Smooth muscle cell (in vitro differentiated cells): ENCODE results near the gene CLBA1. TPM values are rescaled to one million over a fixed set of nuclear protein-coding genes. Genes with fewer than 3 reads are reported as not detected.
A peak's percentile ranks its signal among the peaks of the same experiment; 100 is the strongest.

Experiments
- DNase-seq: peaks from one replicate; lab custom pipeline; 2025; ENCODE audit not compliant: unreplicated experiment; lab: John Stamatoyannopoulos, UW
- H2AFZ ChIP-seq: fragments of 200-600 bp; sonication (generic); 2 replicates; pipeline ENCODE4 v1.6.0; 2016; ENCODE audit warnings: antibody characterized with exemption, low read depth, mild to moderate bottlenecking
- H3F3A ChIP-seq: fragments of 200-600 bp; sonication (generic); 2 replicates; pipeline ENCODE4 v1.6.0; 2017; ENCODE audit warnings: antibody characterized with exemption, low read depth
- H3K27ac ChIP-seq: fragments of 200-600 bp; sonication (generic); 2 replicates; pipeline ENCODE4 v1.5.1; 2016; ENCODE audit warnings: low read depth, mild to moderate bottlenecking
- H3K27me3 ChIP-seq: fragments of 200-600 bp; sonication (generic); 2 replicates; pipeline ENCODE4 v1.6.1; 2016; ENCODE audit warnings: low read depth, mild to moderate bottlenecking
- H3K36me3 ChIP-seq: fragments of 200-600 bp; sonication (generic); 2 replicates; pipeline ENCODE4 v1.5.1; 2016; ENCODE audit warnings: low read depth
- H3K4me1 ChIP-seq: fragments of 200-600 bp; sonication (generic); 2 replicates; pipeline ENCODE4 v1.5.1; 2016; ENCODE audit warnings: low read depth
- H3K4me2 ChIP-seq: fragments of 200-600 bp; sonication (generic); 2 replicates; pipeline ENCODE4 v1.6.0; 2016; ENCODE audit warnings: mild to moderate bottlenecking
- H3K4me3 ChIP-seq: fragments of 200-600 bp; sonication (generic); 2 replicates; pipeline ENCODE4 v1.5.1; 2016; ENCODE audit warnings: mild to moderate bottlenecking
- H3K79me2 ChIP-seq: fragments of 200-600 bp; sonication (generic); 2 replicates; pipeline ENCODE4 v1.6.0; 2016; ENCODE audit warnings: low read depth, mild to moderate bottlenecking
- H3K9ac ChIP-seq: fragments of 200-600 bp; sonication (generic); 2 replicates; pipeline ENCODE4 v1.6.0; 2016; ENCODE audit warnings: low read depth
- H3K9me3 ChIP-seq: fragments of 200-600 bp; sonication (generic); replicated peaks from 2 replicates; pipeline ENCODE4 v1.5.1; 2016; ENCODE audit warnings: low read depth
- H4K20me1 ChIP-seq: fragments of 200-600 bp; sonication (generic); 2 replicates; pipeline ENCODE4 v1.6.0; 2016; ENCODE audit warnings: low read depth
- WGBS: methylation state at CpG from one replicate; pipeline ENCODE4 v1.1.7; 2016; ENCODE audit warnings: low lambda C conversion rate; 5-methylcytosine and 5-hydroxymethylcytosine counted together
- polyA plus RNA-seq: library from polyadenylated mRNA; unstranded; fragments of >200 nt; fragmentation: Nextera tagmentation; extraction: Ambion mirVana; gene quantifications from 2 replicates; pipeline ENCODE4 v1.2.1, GENCODE V29; 2016
- total RNA-seq: library from RNA; depleted of rRNA; stranded (reverse); fragments of >200 nt; gene quantifications from 2 replicates; pipeline ENCODE4 v1.2.3, GENCODE V29; 2014
- TF ChIP-seq, protein P1 (sequence below): fragments of 200-600 bp; sonication (generic); IDR thresholded peaks from 2 replicates; pipeline ENCODE4 v1.5.1; 2017; ENCODE audit warnings: borderline replicate concordance, mild to moderate bottlenecking, antibody characterized with exemption; ENCODE audit not compliant: insufficient read depth, poor library complexity, severe bottlenecking

The CLBA1 gene
- total and polyA plus RNA-seq, 2 experiments from 2014 or later = 5.0 to 8.7 TPM

- Histone ChIP-seq H2AFZ (no peak overlapping the region), H3K79me2 (no peaks in the 10 kb centered on the region), H3K9ac (no peak overlapping the region), H3K4me3 (no peak overlapping the region), H3K4me1 (peaks cover 17% of the 10 kb centered on the region), H3K36me3 (no peaks in the 10 kb centered on the region), H3F3A (no peaks in the 10 kb centered on the region), H3K9me3 (no peaks in the 10 kb centered on the region), H3K27ac (no peak overlapping the region), H4K20me1 (peaks cover 31% of the 10 kb centered on the region), H3K27me3 (no peaks in the 10 kb centered on the region), H3K4me2 (peak overlapping the region; percentile 88)
- TF ChIP-seq, protein P1, sequence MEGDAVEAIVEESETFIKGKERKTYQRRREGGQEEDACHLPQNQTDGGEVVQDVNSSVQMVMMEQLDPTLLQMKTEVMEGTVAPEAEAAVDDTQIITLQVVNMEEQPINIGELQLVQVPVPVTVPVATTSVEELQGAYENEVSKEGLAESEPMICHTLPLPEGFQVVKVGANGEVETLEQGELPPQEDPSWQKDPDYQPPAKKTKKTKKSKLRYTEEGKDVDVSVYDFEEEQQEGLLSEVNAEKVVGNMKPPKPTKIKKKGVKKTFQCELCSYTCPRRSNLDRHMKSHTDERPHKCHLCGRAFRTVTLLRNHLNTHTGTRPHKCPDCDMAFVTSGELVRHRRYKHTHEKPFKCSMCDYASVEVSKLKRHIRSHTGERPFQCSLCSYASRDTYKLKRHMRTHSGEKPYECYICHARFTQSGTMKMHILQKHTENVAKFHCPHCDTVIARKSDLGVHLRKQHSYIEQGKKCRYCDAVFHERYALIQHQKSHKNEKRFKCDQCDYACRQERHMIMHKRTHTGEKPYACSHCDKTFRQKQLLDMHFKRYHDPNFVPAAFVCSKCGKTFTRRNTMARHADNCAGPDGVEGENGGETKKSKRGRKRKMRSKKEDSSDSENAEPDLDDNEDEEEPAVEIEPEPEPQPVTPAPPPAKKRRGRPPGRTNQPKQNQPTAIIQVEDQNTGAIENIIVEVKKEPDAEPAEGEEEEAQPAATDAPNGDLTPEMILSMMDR = no peak
- WGBS = 79% methylated on average over 8 of the region's 8 CpGs
- DNase-seq = no peak
These were observed 18.6 kb upstream of the CLBA1 start for GRCh38 chr14:104966981-104967385.

DNA sequence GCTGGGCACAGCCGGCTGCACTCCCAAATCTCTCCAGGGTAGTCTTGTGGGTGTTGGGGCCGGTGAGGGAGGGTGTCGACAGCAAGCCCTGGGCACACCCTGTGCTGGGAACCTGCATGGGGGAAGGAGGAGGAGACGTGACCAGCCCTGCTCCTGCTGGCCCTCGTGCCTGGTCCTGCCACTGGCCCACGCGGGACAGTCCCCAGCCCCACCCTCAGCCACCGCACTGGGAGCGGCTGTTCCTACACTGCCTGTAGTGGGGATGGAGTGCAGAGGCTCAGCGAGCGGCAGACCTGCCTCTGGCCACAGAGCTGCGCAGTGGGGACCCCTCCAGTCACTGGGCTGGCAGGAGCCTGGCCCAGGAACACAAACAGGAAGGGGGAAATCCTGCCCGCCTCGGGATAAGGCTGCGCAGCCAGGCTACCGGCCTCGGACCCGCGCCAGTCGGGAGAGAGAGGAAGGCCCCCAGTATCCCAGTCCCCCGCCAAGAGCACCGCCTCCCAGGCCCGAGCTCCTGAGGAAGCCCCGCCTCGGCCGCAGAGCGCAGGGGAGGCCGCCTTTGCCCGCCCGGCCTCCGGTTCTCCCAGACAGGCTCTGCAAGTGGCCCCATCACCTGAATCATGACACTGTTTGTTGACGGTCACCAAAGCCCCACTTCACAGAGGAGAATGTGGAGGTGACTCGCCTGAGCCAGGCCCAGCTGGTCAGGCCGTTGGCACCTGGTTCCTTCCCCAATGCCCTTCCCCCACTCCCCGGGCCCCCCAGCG lies 18.0 kb upstream of the CLBA1 start:
- Histone ChIP-seq H3K9me3 (no peaks in the 10 kb centered on the region), H3K27ac (peak overlapping the region; percentile 56), H3K4me3 (peak overlapping the region; percentile 36), H3F3A (no peaks in the 10 kb centered on the region), H3K9ac (peak overlapping the region; percentile 8), H2AFZ (peak overlapping the region; percentile 73), H3K36me3 (no peaks in the 10 kb centered on the region), H3K79me2 (no peaks in the 10 kb centered on the region), H3K4me1 (peaks cover 18% of the 10 kb centered on the region), H4K20me1 (peaks cover 28% of the 10 kb centered on the region), H3K4me2 (peak overlapping the region; percentile 88), H3K27me3 (no peaks in the 10 kb centered on the region)
- TF ChIP-seq, protein P1 = no peak
- DNase-seq = no peak
- WGBS = 12% methylated on average over 36 of the region's 36 CpGs

DNA sequence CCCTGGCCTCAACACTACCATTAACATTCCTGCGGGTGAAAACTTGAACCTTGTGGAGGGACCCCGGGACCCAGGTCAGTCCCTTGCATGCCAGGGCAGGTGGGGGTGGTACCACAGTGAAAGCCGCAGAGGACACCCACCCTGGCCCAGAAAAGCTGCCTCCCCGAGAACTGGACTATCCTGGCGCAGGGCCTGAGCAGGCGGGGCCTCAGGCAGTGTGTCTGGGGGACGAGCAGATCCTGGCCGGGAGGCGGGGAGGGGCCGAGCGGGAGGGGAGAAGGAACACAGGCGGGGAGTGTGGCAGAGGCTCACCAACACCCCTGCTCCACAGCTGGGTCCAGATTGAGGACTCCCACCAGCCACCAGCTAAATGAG lies 17.4 kb upstream of the CLBA1 start:
- H3K9me3 ChIP-seq = no peaks in the 10 kb centered on the region
- no peaks in the 10 kb centered on the region for H3K27me3 ChIP-seq
- peak overlapping the region; percentile 56 for H3K27ac ChIP-seq

More for the DNA sequence above, 17.4 kb upstream of the CLBA1 start:
- peak; percentile 47 for DNase-seq
- H3K4me2 ChIP-seq = peak overlapping the region; percentile 88
- peaks cover 23% of the 10 kb centered on the region for H3K4me1 ChIP-seq
- no peak overlapping the region for H3K9ac ChIP-seq
- no peaks in the 10 kb centered on the region for H3K79me2 ChIP-seq
- peaks cover 22% of the 10 kb centered on the region for H4K20me1 ChIP-seq
- H2AFZ ChIP-seq = peak overlapping the region; percentile 73
- TF ChIP-seq, protein P1 = no peak
- H3K4me3 ChIP-seq = peak overlapping the region; percentile 36
- 3% methylated on average over 12 of the region's 12 CpGs for WGBS
- H3F3A ChIP-seq = no peaks in the 10 kb centered on the region
- no peaks in the 10 kb centered on the region for H3K36me3 ChIP-seq
